OCI-LY3 (cell line): ENCODE results near the gene SREBF1.

ENCODE experiments used
- CTCF ChIP-seq: fragments of 200-600, 300-600 bp; sonication (generic); IDR thresholded peaks from 2 replicates; pipeline ENCODE4 v1.5.1; 2014; ENCODE audit warnings: antibody characterized with exemption, low read length, low read depth
- EZH2phosphoT487 ChIP-seq: fragments of 200-600 bp; shearing (Covaris generic); IDR thresholded peaks from 2 replicates; pipeline ENCODE4 v1.6.1; 2018; ENCODE audit warnings: antibody characterized with exemption, mixed run types, low read depth

DNA sequence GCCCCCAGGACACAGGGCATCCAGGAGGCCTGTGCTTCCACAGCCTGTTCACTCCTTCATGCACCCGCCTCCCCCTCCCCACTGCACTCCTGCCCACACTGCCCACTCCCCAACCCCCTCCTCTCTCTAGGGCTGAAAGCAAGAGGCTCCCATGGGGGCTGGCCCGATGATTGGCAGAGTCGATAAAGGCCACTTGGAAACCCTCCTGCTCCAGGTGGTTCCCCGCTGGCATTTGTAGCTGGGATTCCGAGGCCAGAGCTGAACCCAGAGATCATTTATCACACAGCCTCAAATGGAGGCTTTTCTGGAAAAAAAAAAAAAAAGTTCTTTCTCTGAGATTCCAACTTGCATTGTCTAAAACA lies 74.1 kb downstream of the SREBF1 start:
- TF ChIP-seq CTCF (no peak), EZH2phosphoT487 (no peak)
